HG02981 (cell line): ENCODE measurements around the gene RNF144A.

Experiments used
- ATAC-seq: cut with Tn5 transposase; IDR thresholded peaks from one replicate; pipeline ENCODE4 v1.9.1; 2021; ENCODE audit warnings: mild to moderate bottlenecking, moderate library complexity; ENCODE audit not compliant: unreplicated experiment

The RNF144A gene

DNA sequence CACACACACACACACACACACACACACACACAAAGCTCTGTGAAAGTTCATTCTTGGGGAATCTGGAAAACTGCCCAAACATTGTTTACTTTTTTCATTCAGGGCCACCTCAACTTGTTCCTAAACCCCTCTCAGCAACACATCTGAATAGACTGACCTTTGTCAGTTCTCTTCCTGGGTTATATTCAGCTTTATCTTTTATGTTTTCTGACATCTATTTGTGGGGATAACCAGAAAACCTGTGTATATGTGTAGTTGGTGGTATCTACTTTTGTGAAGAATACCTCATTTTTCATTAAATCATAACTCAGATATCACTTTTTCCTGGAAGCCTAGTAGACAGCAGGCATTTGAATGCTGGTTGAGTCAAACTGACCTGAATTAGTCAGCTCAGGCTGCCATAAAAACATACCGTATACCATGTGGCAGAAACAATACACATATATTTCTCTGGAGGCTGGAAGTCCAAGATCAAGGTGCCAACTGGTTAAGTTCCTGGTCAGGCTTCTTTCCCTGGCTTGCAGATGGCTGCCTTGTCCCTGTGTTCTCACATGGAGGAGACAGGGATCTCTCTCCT lies 11.0 kb upstream of the RNF144A start:
- no peak for ATAC-seq

DNA sequence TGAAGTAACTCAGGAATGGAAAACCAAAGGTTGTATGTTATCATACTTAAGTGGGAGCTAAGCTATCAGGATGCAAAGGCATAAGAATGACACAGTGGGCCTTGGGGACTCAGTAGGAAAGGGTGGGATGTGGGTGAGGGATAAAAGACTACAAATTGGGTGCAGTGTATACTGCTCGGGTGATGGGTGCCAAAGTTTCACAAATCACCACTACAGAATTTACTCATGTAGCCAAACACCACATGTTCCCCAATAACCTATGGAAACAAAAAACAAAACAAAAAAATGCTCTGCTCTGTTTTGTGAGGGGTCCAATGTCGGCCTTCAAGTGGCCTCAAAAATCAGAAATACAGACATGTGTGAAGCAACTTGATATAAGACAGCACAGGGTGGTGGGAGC lies 8.9 kb upstream of the RNF144A start:
- no peak for ATAC-seq

DNA sequence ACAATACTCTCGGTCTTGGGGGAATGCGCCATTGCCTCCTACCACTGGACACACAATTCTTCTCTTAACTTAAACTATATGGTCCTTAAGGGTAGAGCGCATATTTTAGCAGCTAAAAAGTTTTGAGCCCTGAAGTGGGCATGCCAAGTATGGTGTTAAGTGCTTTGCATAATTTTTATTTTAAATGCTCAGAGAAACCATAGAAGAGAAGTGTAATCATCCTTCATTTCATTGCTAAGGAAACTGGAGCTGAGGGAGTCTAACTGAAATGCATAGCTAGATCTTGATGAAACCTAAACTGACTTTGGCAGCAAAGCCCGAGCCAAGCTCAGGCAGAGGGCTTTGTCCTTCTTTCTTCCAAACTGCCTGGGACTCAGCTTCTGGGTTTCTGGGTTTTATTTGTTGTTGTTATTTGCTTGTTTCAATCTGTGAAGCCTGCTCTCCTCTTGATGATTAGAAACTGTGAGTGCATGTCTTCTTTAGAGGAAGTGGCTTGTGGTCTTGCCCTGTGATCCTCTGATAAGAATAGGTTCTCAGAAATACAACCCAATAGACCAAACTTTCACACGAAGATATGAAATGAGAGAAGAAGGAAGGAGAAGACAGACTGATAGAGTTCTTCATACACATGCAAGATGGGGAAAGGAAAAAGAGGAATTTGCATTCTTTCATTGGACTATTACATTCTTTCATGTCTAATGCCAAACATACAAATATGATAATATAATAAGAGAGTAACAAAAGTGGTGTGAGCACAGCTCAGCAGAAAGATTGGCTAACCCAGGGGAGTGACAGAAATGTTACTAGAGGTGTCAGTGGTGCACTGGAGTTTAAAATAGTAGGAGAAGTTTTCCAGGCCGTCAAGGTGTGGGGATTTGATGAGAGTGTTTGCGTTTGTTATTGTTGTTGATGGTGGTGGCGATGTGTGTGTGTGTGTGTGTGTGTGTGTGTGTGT lies 7.5 kb upstream of the RNF144A start:
- ATAC-seq, result peak; percentile 99

DNA sequence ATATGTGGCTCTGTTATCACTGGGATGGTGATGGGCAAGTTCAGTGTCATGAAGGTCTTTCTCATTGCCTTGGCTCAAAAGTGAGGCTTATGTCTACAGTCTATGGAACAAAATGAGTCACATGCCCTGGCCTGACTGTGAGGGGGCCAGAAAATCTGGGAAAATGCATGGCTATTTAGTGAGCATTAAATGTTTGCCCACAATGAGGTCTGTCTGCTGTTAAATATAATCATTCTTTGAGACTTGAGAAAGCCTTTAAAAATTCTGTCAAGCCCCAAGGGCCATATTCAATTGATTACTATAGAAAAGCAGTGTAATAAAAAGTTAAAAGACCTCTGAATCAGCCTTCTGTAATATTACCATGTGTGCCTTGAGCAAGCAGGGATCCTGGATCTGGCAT lies 5.5 kb upstream of the RNF144A start:
- no peak for ATAC-seq

DNA sequence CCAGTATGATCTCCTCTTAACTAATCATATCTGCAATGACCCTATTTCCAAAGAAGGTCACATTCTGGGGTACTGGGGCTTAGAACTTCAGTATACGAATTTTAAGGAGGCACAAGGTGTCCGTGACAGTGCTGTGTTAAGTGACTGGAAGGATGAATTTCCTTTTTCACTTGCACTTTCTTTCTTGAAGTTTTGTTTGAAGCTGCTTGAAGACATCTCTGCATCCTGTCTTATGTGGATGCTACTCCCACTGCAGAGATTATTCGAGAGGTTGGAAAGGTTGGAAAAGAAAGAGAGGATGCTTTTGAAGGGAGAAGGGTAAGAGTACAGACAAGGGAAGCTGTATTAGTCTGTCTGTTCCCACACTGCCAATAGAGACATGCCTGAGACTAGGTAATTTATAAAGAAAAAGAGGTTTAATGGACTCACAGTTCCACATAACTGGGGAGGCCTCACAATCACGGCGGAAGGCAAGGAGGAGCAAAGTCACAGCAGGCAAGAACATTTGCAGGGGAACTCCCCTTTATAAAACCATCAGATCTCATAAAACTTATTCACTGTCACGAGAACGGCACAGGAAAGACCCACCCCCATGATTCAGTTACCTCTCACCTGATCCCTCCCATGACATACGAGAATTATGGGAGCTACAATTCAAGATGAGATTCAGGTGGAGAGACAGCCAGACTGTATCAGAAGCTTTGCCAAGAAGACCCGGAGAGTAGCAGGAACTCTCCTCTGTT lies 3.6 kb upstream of the RNF144A start:
- no peak for ATAC-seq

DNA sequence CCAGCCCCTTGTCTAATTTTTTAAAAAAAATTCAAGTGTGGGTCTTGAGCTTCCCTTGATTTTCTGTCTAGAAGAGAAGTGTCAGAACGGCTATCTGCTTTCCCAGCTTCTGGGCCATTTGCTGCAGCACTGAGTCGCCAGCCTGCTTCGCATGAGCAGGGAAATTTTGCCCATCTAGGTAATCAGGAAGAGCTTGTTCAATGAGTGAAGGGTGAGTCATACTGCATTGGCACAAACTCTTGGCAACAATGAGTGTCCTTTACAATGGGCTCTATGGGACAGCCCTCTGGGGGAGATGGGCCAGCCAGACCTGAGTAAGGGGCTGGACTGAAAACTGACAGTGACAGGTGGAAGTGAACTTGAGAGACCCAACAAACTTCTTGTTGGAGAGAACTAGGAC lies 2.4 kb upstream of the RNF144A start:
- ATAC-seq, result no peak

DNA sequence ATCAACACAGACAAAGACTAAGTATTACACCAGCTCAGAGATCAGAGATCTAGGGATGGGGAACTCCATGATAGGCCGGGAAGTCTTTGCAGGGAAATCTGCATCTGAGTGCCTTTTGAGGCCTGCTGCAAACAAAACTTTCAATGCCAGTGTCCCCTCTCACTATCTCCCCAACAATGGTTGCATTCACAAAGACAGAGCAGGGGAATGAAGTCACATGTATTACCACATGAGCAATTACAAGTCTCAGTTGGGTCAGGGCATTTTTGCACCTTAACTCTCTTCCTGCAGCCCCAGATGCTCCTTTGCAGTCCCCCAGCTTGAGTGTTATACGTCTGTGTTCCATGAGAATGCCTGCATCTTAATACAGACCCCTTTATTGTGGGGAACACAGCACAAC lies 1.8 kb upstream of the RNF144A start:
- no peak for ATAC-seq

GRCh38 chr2:6916224-6916623 lies 988 bp upstream of the RNF144A start:
- no peak for ATAC-seq

DNA sequence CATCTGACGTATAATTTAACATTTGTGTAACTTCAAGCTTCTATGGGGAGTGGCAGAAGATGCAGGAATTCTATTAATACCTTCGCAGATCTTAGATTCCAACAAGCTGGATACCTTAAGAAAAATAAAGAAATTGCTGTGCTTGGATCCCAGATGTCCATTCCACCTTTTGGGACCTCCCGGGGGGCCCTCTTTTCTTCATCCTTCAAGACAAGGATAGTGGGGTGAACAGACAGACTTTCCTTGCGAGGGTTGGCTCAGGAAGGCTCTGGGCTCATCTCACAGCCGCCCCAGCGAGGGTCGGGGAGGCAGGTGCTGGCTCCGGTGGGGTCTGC lies 509 bp upstream of the RNF144A start:
- ATAC-seq, result no peak

DNA sequence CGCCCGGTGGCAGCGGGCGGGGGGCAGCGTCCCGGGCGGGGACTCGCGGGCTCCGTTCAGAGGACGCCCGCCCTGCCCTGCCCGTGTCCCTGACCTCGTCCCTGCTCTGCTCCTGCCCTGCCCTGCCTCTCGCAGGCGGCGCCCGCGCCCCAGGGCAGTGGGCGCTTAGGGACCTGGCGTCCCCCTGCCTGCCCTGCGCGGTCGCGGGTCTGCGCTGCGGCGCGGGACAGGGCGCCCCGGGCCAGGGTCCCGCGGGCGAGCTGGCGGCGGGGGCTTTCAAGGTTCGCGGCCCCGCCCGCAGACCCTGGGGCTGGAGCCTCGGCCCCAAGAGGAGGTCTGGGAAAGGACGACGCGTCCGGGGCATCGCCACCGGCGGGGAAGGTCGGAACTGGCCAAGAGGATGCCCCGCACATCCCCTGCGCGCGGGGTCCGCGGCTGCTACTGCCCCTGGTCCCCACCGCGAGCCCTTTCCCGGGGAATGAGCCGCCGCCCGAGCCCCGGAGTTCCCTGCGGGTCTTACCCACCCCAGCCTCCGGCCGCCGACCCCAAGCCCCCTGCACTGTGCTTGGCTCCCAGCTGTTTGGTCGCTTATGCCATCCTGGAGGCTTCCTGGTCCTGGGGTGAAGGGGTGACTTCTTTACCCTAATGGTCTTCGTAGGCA lies 679 bp downstream of the RNF144A start:
- peak; percentile 27 for ATAC-seq

- ATAC-seq, result no peak
These were observed 2.9 kb downstream of the RNF144A start for GRCh38 chr2:6919901-6920742.

DNA sequence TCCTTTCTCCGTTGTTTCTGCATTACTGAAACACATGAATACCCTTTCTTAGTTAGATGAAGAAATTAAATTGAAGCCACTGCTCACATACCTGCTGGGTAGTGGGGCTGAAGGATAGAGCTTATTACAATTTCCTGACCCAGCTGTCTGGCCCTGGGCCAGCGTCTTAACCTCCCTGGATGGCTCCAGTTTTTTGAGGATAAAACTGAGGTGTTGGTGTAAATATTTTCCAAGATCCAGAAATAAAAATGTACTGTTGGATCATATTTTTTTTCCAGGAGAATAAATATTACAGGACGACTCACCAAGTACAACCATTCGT lies 3.5 kb downstream of the RNF144A start:
- no peak for ATAC-seq

DNA sequence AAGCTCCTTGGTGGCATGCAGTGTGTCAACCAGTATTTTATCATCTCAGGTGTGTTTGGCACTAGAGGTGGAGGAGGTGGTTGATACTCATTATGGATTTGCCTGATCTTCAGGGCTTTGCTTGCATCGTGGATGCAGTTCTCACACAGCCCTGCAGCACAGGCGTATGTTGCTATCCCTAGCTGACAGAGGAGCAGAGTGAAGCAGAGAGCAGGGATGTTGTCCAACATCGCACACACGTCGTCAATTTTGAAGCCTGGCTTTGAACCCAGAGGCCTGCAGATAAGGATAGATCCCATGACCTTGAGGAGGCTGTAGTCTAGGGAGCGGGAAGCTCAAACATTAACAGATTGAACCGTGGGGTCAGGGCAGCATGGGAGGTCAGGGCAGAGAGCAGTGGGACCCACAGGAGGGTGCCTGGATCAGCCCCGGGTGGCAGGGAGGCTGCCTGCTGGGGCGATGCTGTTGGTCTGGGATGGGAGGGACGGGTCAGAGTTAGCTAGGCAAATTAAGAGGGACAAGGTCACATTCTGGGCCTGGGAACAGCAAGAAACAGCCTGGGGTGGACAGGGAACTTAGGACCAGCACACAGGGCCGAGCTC lies 4.2 kb downstream of the RNF144A start:
- no peak for ATAC-seq

GRCh38 chr2:6922201-6922656 lies 5.0 kb downstream of the RNF144A start:
- no peak for ATAC-seq

DNA sequence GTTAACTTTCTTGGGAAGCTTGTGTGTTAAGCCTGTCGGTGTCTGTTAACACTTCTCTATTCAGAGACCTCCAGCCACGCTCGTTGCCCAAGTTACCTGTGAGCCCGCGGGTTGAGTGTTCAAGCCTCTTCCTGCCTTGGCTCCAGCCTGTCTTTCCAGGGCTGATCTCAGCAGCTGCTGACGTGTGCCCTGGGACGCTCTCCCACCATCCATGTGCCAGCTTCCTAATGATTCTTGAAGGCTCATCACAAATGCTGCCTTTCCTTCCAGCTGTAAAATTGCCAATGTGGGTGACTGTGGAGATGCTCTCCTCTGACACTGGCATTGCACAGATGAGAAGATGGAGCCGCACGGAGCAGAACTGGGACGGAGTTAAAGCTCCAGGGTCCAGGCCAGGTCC lies 6.1 kb downstream of the RNF144A start:
- no peak for ATAC-seq

GRCh38 chr2:6924101-6924923 lies 7.1 kb downstream of the RNF144A start:
- no peak for ATAC-seq

GRCh38 chr2:6924924-6925409 lies 7.8 kb downstream of the RNF144A start:
- no peak for ATAC-seq

DNA sequence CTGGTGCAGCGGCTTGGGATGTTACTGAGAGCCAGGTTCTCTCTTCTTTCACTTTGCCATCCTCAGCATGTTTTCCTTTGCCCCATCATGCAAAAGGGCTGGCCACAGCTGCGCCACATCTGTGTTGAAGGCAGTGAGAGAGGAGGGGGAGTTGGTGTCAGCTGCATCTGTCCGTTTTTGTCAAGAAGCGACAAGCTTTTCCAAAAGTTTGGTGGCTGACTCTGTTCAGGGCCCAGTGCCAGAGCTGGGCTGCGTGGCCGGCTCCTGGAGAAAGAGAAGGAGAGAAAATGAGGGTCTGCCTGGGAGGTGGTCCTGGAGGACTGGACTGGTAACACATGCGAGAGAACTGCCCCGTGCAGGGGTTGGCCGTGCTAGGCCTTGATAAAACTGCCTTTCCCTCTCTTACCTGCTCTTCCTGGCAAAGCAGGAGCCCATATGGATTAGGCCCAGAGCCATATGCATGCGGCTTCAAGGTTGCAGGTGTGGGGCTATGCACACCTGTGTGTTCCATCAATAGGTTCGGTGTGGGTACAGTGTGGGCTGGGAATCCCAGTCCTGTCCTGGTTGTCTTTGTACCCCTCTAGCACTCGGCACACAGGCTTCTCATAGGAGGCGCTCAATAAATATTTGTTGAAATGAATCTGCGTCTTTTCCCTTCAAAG lies 9.0 kb downstream of the RNF144A start:
- ATAC-seq, result no peak

DNA sequence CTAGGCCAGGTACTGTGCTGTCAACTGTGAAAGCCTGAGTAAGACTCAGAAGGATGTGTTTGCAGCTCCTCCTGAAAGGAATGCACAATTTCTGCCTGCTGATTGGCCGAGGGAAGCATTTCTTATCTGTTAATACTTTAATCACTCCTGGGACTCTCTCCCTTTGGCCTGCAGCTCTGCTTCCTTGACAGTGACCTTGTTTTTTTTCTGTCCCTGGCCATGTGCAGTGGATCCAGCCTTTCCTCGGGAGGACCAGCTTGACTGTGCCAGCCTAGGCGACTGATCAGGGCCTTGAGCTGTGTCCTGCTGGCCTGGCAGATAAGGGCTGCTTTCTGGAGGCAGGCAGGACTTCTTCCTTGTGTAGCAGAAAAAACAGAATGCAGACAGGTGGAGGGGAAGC lies 10.0 kb downstream of the RNF144A start:
- no peak for ATAC-seq
